WERI-Rb-1 (cell line): Measurements from ENCODE around the gene GAST.
"Not testable (repeated sequence)": the region's sequence is repeated elsewhere in the genome, so short reads cannot be mapped to it uniquely, and the experiment has no call there.

ENCODE experiments used
- DNase-seq: peaks from one replicate; pipeline ENCODE4 v3.0.0-alpha.2; 2020
- H3K27ac ChIP-seq: fragments of 250-450 bp; sonication (Bioruptor Pico); 2 replicates; pipeline ENCODE4 v1.5.1; 2020; ENCODE audit warnings: mild to moderate bottlenecking, moderate library complexity
- H3K27me3 ChIP-seq: fragments of 250-450 bp; sonication (Bioruptor Pico); 2 replicates; pipeline ENCODE4 v1.5.1; 2021; ENCODE audit warnings: mild to moderate bottlenecking, low read depth, moderate library complexity; ENCODE audit not compliant: insufficient read depth, severe bottlenecking
- H3K36me3 ChIP-seq: fragments of 250-450 bp; sonication (Bioruptor Pico); 2 replicates; pipeline ENCODE4 v1.5.1; 2020; ENCODE audit warnings: mild to moderate bottlenecking, moderate library complexity
- H3K4me3 ChIP-seq: 2 replicates; pipeline ENCODE4 v1.5.1; 2011; ENCODE audit warnings: low read depth, mild to moderate bottlenecking, control low read depth, low read length
- H3K9me3 ChIP-seq: fragments of 250-450 bp; sonication (Bioruptor Pico); 2 replicates; pipeline ENCODE4 v1.5.1; 2021; ENCODE audit warnings: mild to moderate bottlenecking, moderate library complexity; ENCODE audit not compliant: severe bottlenecking
- TF ChIP-seq, protein P1 (sequence below): IDR thresholded peaks from 2 replicates; pipeline ENCODE4 v1.5.1; 2011; ENCODE audit warnings: low read depth, mild to moderate bottlenecking, control low read depth, inconsistent platforms, low read length

The GAST gene

DNA sequence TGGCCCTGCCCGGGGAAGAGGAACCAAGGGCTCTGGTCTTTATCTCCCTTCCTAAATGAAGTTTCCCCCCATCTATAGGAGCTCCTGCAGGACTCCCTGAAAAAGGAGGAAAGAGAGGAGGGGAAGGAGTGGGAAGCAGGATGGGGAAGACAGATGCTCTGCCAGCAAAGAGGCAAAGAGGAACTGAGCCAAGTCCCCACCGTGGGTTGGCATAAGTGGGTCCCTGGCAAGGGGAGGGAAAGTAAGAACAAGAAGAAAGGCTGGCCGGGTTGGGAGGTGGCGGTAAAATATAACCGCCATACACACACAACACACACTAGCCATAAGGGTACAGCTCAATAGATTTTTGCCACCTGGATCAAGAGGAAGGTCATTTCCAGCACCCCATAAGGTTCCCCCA, 29.5 kb upstream of the GAST start:
- Histone ChIP-seq H3K9me3 (peaks cover 18% of the 10 kb centered on the region), H3K4me3 (no peak overlapping the region), H3K27ac (no peak overlapping the region), H3K36me3 (no peaks in the 10 kb centered on the region), H3K27me3 (no peaks in the 10 kb centered on the region)
- no peak for DNase-seq
- TF ChIP-seq, protein P1, sequence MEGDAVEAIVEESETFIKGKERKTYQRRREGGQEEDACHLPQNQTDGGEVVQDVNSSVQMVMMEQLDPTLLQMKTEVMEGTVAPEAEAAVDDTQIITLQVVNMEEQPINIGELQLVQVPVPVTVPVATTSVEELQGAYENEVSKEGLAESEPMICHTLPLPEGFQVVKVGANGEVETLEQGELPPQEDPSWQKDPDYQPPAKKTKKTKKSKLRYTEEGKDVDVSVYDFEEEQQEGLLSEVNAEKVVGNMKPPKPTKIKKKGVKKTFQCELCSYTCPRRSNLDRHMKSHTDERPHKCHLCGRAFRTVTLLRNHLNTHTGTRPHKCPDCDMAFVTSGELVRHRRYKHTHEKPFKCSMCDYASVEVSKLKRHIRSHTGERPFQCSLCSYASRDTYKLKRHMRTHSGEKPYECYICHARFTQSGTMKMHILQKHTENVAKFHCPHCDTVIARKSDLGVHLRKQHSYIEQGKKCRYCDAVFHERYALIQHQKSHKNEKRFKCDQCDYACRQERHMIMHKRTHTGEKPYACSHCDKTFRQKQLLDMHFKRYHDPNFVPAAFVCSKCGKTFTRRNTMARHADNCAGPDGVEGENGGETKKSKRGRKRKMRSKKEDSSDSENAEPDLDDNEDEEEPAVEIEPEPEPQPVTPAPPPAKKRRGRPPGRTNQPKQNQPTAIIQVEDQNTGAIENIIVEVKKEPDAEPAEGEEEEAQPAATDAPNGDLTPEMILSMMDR, result no peak

DNA sequence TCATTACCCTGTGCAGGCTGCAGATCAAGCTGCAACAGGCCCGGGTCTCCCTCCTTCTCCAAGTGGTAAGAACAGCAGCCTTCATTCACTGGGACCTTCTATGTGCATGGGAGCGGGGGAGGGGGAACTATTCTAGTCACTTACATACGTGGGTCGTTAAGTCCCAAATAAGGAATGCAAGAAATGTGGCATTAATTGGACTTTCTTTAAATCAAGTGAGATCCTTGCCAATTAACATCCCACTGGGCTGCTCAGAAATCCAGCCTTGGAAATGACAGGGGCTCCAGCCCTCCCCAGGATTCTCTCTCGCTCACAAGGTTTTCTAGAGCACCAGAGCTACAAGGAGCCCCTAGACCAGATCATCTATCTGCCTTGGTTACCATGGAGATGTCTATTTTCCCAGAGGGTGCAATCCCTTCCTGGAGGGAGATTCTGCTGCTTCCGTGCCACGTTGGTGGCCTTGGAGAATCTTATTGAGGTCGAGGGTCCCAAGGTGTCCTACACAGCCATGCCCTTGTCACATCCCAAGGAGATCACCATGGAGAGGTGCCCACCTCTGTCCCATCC, 28.6 kb upstream of the GAST start:
- H3K27ac ChIP-seq, result no peak overlapping the region
- no peaks in the 10 kb centered on the region for H3K27me3 ChIP-seq
- peaks cover 16% of the 10 kb centered on the region for H3K9me3 ChIP-seq
- H3K36me3 ChIP-seq, result no peaks in the 10 kb centered on the region
- TF ChIP-seq, protein P1, result no peak
- DNase-seq, result no peak
- H3K4me3 ChIP-seq, result no peak overlapping the region

DNA sequence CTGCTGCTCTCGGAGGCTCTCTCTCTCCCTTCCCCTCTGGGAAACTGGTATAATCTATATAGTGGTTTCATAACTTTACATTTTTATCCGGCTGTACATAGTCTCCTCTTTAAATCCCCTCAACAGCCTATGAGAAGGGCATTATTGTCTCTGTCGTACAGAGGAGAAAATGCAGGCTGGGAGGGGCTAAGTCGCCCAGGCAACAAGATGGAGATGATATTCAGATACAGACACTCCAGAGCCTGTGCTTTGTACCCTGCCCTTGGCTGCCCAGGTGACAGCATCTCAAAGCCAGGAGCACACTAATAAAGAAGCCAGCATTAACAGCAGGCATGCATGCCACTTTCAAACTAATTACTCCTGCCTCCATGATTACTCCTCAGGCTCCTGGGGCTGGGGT, 28.1 kb upstream of the GAST start:
- Histone ChIP-seq H3K27ac (no peak overlapping the region), H3K27me3 (no peaks in the 10 kb centered on the region), H3K4me3 (no peak overlapping the region), H3K9me3 (peaks cover 16% of the 10 kb centered on the region), H3K36me3 (peaks cover 3% of the 10 kb centered on the region)
- no peak for DNase-seq
- TF ChIP-seq, protein P1, result no peak

DNA sequence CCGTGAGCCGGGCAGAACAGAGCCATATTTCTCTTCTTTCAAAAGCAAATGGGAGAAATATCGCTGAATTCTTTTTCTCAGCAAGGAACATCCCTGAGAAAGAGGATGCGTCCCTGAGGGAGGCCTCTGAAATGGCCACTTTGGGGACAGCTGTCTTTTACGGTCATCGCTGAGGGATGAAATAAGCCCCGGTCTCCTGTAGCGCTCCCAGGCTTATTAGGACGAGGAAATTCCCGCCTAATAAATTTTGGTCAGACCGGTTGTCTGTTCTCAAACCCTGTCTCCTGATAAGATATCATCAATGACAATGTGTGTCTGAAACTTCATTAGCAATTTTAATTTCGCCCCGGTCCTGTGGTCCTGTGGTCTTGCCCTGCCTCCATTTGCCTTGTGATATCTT, 26.4 kb upstream of the GAST start:
- H3K4me3 ChIP-seq, H3K27ac ChIP-seq, H3K27me3 ChIP-seq, DNase-seq: not testable (repeated sequence)
- Histone ChIP-seq H3K9me3 (peaks cover 16% of the 10 kb centered on the region), H3K36me3 (peaks cover 19% of the 10 kb centered on the region)

DNA sequence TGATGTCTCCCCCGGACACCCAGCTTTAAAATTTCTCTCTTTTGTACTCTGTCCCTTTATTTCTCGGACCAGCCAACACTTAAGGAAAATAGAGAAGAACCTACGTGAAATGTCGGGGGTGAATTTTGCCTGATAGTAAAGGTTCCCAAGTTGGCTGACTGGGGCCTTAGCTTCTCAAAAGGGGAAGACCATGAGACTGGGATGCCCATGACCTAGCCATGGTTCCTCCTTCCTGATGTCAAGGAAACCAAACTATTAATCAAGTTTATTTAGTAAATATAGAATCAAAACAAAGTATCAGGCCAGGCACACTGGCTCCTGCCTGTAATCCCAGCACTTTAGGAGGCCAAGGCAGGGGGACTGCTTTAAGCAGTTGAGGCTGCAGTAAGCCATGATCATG, 25.9 kb upstream of the GAST start:
- Histone ChIP-seq H3K9me3 (peaks cover 16% of the 10 kb centered on the region), H3K36me3 (peaks cover 24% of the 10 kb centered on the region), H3K27ac (no peak overlapping the region), H3K4me3 (no peak overlapping the region), H3K27me3 (no peaks in the 10 kb centered on the region)
- no peak for DNase-seq
- TF ChIP-seq, protein P1, result no peak

DNA sequence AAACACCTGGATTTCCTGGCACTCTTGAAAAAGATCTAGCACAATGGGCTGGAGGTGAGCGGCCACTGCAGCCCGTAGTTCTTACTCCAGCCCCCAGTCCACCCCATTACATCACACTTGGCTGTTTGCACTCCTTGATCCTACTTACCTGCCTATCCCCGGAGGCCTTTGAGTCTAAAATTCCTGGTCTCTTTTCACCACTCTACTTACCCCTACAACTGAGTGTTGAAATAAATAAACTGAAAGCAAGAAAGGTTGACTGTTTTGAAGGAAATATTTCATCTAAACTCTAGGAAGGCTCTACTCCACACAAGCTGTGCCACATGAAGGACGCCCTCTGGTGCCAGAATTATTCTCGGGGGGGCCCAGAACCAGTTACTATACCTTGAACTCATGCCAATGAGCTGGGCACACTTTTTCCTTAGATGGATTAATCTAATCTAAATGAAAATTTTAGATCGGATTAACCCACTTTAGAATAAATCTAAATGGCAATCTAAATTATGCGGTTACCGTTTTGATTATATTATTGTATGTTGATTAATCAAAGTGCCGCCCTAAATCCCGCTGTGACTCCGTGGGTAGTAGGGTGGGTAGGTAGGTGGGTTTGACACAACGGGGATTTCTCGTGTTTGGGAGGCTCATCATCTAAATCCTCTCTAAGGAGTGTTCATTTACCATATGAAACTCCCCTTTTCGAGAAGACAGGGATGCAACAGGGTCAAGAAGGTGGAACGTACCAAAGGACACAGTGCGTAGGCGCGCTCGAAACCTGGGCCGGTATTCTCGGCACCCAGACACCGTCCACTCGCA, 24.1 kb upstream of the GAST start:
- DNase-seq, result peak; percentile 76
- Histone ChIP-seq H3K27ac (peak overlapping the region; percentile 99), H3K9me3 (peaks cover 16% of the 10 kb centered on the region), H3K36me3 (peaks cover 42% of the 10 kb centered on the region), H3K4me3 (peak overlapping the region; percentile 92), H3K27me3 (no peaks in the 10 kb centered on the region)
- TF ChIP-seq, protein P1, result peak; percentile 45; the same call in 1 of the 2 replicates
